GM12878 (cell line): ENCODE results near the gene OPN1SW. TPM values are rescaled to one million over a fixed set of nuclear protein-coding genes. Genes with fewer than 3 reads are reported as not detected.

Source experiments
- ATAC-seq: fragments of 200-7000 bp; cut with Tn5 transposase; 3 replicates; pipeline ENCODE4 v1.9.1; 2020; ENCODE audit warnings: mild to moderate bottlenecking, moderate library complexity
- BruUV-seq: library from RNA; stranded (reverse); fragments of 400-500 nt; replicated peaks from 2 replicates; lab custom pipeline; 2021; lab: Mats Ljungman, UMichigan
- CTCF ChIA-PET: fragments of 300-600 bp; sonication (Branson Sonifier 250); formaldehyde crosslinking; extraction: SDS; loops from one replicate; lab custom pipeline; 2021; ENCODE audit warnings: inconsistent platforms; lab: Yijun Ruan, JAX
- POLR2A ChIA-PET: fragments of 350-600 bp; formaldehyde crosslinking; extraction: SDS; loops from one replicate; lab custom pipeline; 2021; ENCODE audit warnings: inconsistent platforms; lab: Charles Lee
- RAD21 ChIA-PET: fragments of 300-600 bp; sonication (Branson Sonifier 250); formaldehyde crosslinking; loops from one replicate; lab custom pipeline; 2023; ENCODE audit warnings: antibody characterized with exemption; ENCODE audit not compliant: unreplicated experiment; lab: Charles Lee
- SMC1A ChIA-PET: fragments of 300-600 bp; sonication (Branson Sonifier 250); formaldehyde crosslinking; loops from one replicate; lab custom pipeline; 2023; ENCODE audit not compliant: unreplicated experiment, uncharacterized antibody; lab: Charles Lee
- DNase-seq: peaks from one replicate; pipeline ENCODE4 v3.0.0-alpha.2; 2011; ENCODE audit warnings: low read depth, low spot score
- FAIRE-seq: peaks from 3 replicates; lab custom pipeline; 2011; peaks lifted over from hg19 to GRCh38; lab: Jason Lieb, UNC
- H2AFZ ChIP-seq: 2 replicates; pipeline ENCODE4 v1.6.0; 2011; ENCODE audit warnings: low read depth, low read length, control low read depth; ENCODE audit not compliant: control insufficient read depth
- H3K27ac ChIP-seq: 2 replicates; pipeline ENCODE4 v1.5.1; 2011; ENCODE audit warnings: control low read depth; ENCODE audit not compliant: control insufficient read depth, insufficient read depth
- H3K27me3 ChIP-seq, 2 experiments: replicated peaks in 1 of 2; 2 replicates each; pipeline versions ENCODE4 v1.6.0 to v1.6.1; 2011; ENCODE audit warnings: low read length in 1 of 2; ENCODE audit not compliant: control insufficient read depth in 2 of 2, insufficient read depth in 2 of 2
- H3K36me3 ChIP-seq, 2 experiments: 2 replicates each; pipeline ENCODE4 v1.5.1; 2011; ENCODE audit warnings: low read length in 1 of 2; ENCODE audit not compliant: control insufficient read depth in 2 of 2, insufficient read depth in 2 of 2
- H3K4me1 ChIP-seq: 2 replicates; pipeline ENCODE4 v1.6.1; 2011; ENCODE audit warnings: mild to moderate bottlenecking, low read length, moderate library complexity, mixed read lengths; ENCODE audit not compliant: control insufficient read depth, insufficient read depth
- H3K4me2 ChIP-seq: 2 replicates; pipeline ENCODE4 v1.6.0; 2011; ENCODE audit warnings: control low read depth; ENCODE audit not compliant: control insufficient read depth, insufficient read depth
- H3K4me3 ChIP-seq: fragments of 200-600 bp; sonication (generic); 2 replicates; pipeline ENCODE4 v1.5.1; 2016
- H3K79me2 ChIP-seq: 2 replicates; pipeline ENCODE4 v1.6.0; 2011; ENCODE audit warnings: low read length; ENCODE audit not compliant: control insufficient read depth, insufficient read depth
- H3K9ac ChIP-seq: 2 replicates; pipeline ENCODE4 v1.8.0; 2011; ENCODE audit warnings: low read length, control low read depth, mixed read lengths; ENCODE audit not compliant: control insufficient read depth, insufficient read depth
- H3K9me3 ChIP-seq: replicated peaks from 3 replicates; pipeline ENCODE4 v1.5.1; 2011; ENCODE audit warnings: mild to moderate bottlenecking, low read length; ENCODE audit not compliant: control insufficient read depth, insufficient read depth
- H4K20me1 ChIP-seq: 2 replicates; pipeline ENCODE4 v1.6.0; 2011; ENCODE audit not compliant: control insufficient read depth, insufficient read depth
- BCLAF1 ChIP-seq: fragments of 450-650 bp; IDR thresholded peaks from 2 replicates; pipeline ENCODE4 v1.6.1; 2017; ENCODE audit warnings: antibody characterized with exemption, mild to moderate bottlenecking, moderate library complexity
- CHD4 ChIP-seq: fragments of 200-600 bp; sonication (generic); IDR thresholded peaks from 2 replicates; pipeline ENCODE4 v1.6.1; 2016; ENCODE audit warnings: mild to moderate bottlenecking
- DPF2 ChIP-seq: fragments of 450-650 bp; IDR thresholded peaks from 2 replicates; pipeline ENCODE4 v1.6.1; 2017; ENCODE audit warnings: mild to moderate bottlenecking
- E2F4 ChIP-seq: IDR thresholded peaks from 2 replicates; pipeline ENCODE4 v1.6.1; 2012; ENCODE audit warnings: low read depth, low read length, improper control_type of control experiment
- FOS ChIP-seq: IDR thresholded peaks from 3 replicates; pipeline ENCODE4 v1.6.1; 2011; ENCODE audit warnings: borderline replicate concordance; ENCODE audit not compliant: insufficient read length; ENCODE audit errors: extremely low read depth
- FOXM1 ChIP-seq: IDR thresholded peaks from 2 replicates; pipeline ENCODE4 v1.6.1; 2012; ENCODE audit warnings: low read depth, mild to moderate bottlenecking, inconsistent platforms, low read length, moderate library complexity
- KAT2A ChIP-seq: conservative IDR thresholded peaks from 2 replicates; pipeline ENCODE4 v1.6.1; 2011; ENCODE audit warnings: low read depth, low read length; ENCODE audit not compliant: control insufficient read depth
- MXI1 ChIP-seq: fragments of 150-350 bp; IDR thresholded peaks from 2 replicates; pipeline ENCODE4 v1.6.1; 2011; ENCODE audit warnings: low read depth, mild to moderate bottlenecking, inconsistent platforms, low read length, improper control_type of control experiment
- NBN ChIP-seq: fragments of 450-650 bp; IDR thresholded peaks from 2 replicates; pipeline ENCODE4 v1.6.1; 2016
- NFIC ChIP-seq: IDR thresholded peaks from 2 replicates; pipeline ENCODE4 v1.6.1; 2012; ENCODE audit warnings: low read depth, mild to moderate bottlenecking, inconsistent platforms, low read length, moderate library complexity
- SMAD5 ChIP-seq: IDR thresholded peaks from 2 replicates; pipeline ENCODE4 v1.6.1; 2016; ENCODE audit warnings: antibody characterized with exemption, low read depth
- SMC3 ChIP-seq: IDR thresholded peaks from 2 replicates; pipeline ENCODE4 v1.6.1; 2011; ENCODE audit warnings: low read length, improper control_type of control experiment, borderline replicate concordance
- SREBF1 ChIP-seq: IDR thresholded peaks from 2 replicates; pipeline ENCODE4 v1.6.1; 2012; ENCODE audit warnings: mild to moderate bottlenecking, low read length
- ZBTB40 ChIP-seq: fragments of 450-650 bp; IDR thresholded peaks from 2 replicates; pipeline ENCODE4 v1.6.1; 2016; ENCODE audit warnings: mild to moderate bottlenecking, moderate library complexity, borderline replicate concordance
- ZZZ3 ChIP-seq: IDR thresholded peaks from 2 replicates; pipeline ENCODE4 v1.6.1; 2011; ENCODE audit warnings: low read depth; ENCODE audit not compliant: control insufficient read depth, insufficient read length
- WGBS: methylation state at CpG from one replicate; pipeline ENCODE4 v1.1.6; 2016; ENCODE audit warnings: low lambda C conversion rate; ENCODE audit not compliant: insufficient replicate concordance, insufficient coverage; ENCODE audit errors: missing lambda C conversion rate; 5-methylcytosine and 5-hydroxymethylcytosine counted together
- in situ Hi-C: fragments of 300-500 bp; cut with MboI; formaldehyde crosslinking; loops from 9 replicates; pipeline ENCODE4 v1.14.3; 2018; ENCODE audit warnings: mixed read lengths
- intact Hi-C: fragments of 100-400 bp; cut with micrococcal nuclease; formaldehyde crosslinking; loops from one replicate; pipeline ENCODE4 v1.14.2; 2022; ENCODE audit not compliant: unreplicated experiment
- polyA plus RNA-seq, 11 experiments: library from polyadenylated mRNA; depleted of rRNA in 4 of 11; unstranded in 6 of 11; stranded (reverse) in 5 of 11; fragments of >200 nt; fragmentation: Nextera tagmentation in 4 of 11; fragmentation: Illumina TruSeq in 1 of 11; extraction: Ambion mirVana in 4 of 11; extraction: Trizol in 1 of 11; gene quantifications; 1 replicate in 1 of 11; 2 replicates in 10 of 11; pipeline versions ENCODE4 v1.2.1 to v1.2.3, GENCODE V29; 2011 to 2016; ENCODE audit warnings: inconsistent platforms in 2 of 11, missing spikeins in 2 of 11, low read depth in 1 of 11
- total RNA-seq, 4 experiments: library from RNA; depleted of rRNA in 3 of 4; stranded (reverse); fragments of >200 nt in 3 of 4; fragmentation: Illumina TruSeq in 1 of 4; extraction: Trizol in 1 of 4; gene quantifications; 2 replicates each; pipeline versions ENCODE4 v1.2.1 to v1.2.3, GENCODE V29; 2013 to 2021

The OPN1SW gene
- total and polyA plus RNA-seq, 10 of the 15 experiments (the other 5 are each of a cell fraction or from before 2014, with no cell fraction given): 0.11 to 0.35 (median 0.19) TPM; not detected in 6

- Histone ChIP-seq H2AFZ (no peak overlapping the region), H3K9me3 (no peaks in the 10 kb centered on the region; the same call in 2 of the 3 replicates), H3K4me3 (no peak overlapping the region), H3K4me1 (no peaks in the 10 kb centered on the region), H3K36me3 (no peaks in the 10 kb centered on the region), H4K20me1 (no peaks in the 10 kb centered on the region), H3K4me2 (no peak overlapping the region), H3K27me3 (no peaks in the 10 kb centered on the region; a peak in 1 of 4 replicates), H3K9ac (no peak overlapping the region; the same call in 1 of the 2 replicates), H3K79me2 (no peaks in the 10 kb centered on the region), H3K27ac (no peak overlapping the region)
- ChIA-PET POLR2A (interaction anchor here (1.3 kb wide), 1 partner anchor 10 kb away, joined by 4 read pairs; no protein-coding TSS in a partner anchor), CTCF (interaction anchor here (1.5 to 2.5 kb wide), 2 partner anchors 12 to 15 kb away, joined by 3 to 13 read pairs; partner anchors contain the start of gene CALU), RAD21 (no interaction called here), SMC1A (interaction anchor here (0.5 to 2.8 kb wide), 4 partner anchors 12 to 54 kb away, joined by 4 to 16 read pairs (median 4); partner anchors contain the start of gene CALU)
- intact Hi-C loops (no loop called here), in situ Hi-C loops (no loop called here)
- TF ChIP-seq FOS: no peak
- no peak for TF ChIP-seq NBN
- no peak for TF ChIP-seq FOXM1
- TF ChIP-seq ZZZ3: no peak
- no peak for TF ChIP-seq SMAD5
- TF ChIP-seq BCLAF1: no peak
- TF ChIP-seq ZBTB40: no peak
- TF ChIP-seq E2F4: no peak
- no peak for TF ChIP-seq NFIC
- no peak for TF ChIP-seq SMC3
- TF ChIP-seq CHD4: no peak
- TF ChIP-seq MXI1: no peak
- TF ChIP-seq KAT2A: no peak
- TF ChIP-seq SREBF1: no peak
- TF ChIP-seq DPF2: no peak
- no peak for FAIRE-seq
- no peak for DNase-seq
- BruUV-seq: no TSS peak
- ATAC-seq: no peak
- WGBS: 0% methylated on average over 1 of the region's 1 CpG
Observed at GRCh38 chr7:128726737-128727072, 48.9 kb downstream of the OPN1SW start.
